A549 (cell line): ENCODE measurements around the gene DBNDD2.

Source experiments
- CTCF ChIP-seq: fragments of >200 bp; sonication (Bioruptor Twin); formaldehyde crosslinking; IDR thresholded peaks from 3 replicates; pipeline ENCODE4 v1.5.1; 2016
- E2F6 ChIP-seq: IDR thresholded peaks from 2 replicates; pipeline ENCODE4 v1.6.1; 2012; ENCODE audit warnings: low read depth, borderline replicate concordance
- EHF ChIP-seq: fragments of 250-450 bp; sonication (Bioruptor Pico); IDR thresholded peaks from 2 replicates; pipeline ENCODE4 v1.5.0; 2020; ENCODE audit warnings: mild to moderate bottlenecking
- EHMT2 ChIP-seq: fragments of 200-600 bp; sonication (generic); IDR thresholded peaks from 2 replicates; pipeline ENCODE4 v1.6.1; 2016; ENCODE audit warnings: antibody characterized with exemption, low read depth, mild to moderate bottlenecking, moderate library complexity
- KDM1A ChIP-seq: fragments of 200-600 bp; sonication (generic); IDR thresholded peaks from 2 replicates; pipeline ENCODE4 v1.6.1; 2016; ENCODE audit warnings: low read depth, mild to moderate bottlenecking
- KDM5A ChIP-seq: fragments of 200-600 bp; sonication (generic); IDR thresholded peaks from 2 replicates; pipeline ENCODE4 v1.6.1; 2016; ENCODE audit warnings: antibody characterized with exemption, mild to moderate bottlenecking
- POLR2A ChIP-seq: IDR thresholded peaks from 2 replicates; pipeline ENCODE4 v1.6.1; 2012; ENCODE audit warnings: mild to moderate bottlenecking, low read length
- RAD21 ChIP-seq, 2 experiments: fragments of >200 bp in 1 of 2; sonication (Bioruptor Twin) in 1 of 2; formaldehyde crosslinking in 1 of 2; IDR thresholded peaks in 1 of 2; conservative IDR thresholded peaks in 1 of 2; 2 replicates in 1 of 2; 3 replicates in 1 of 2; pipeline ENCODE4 v1.6.1; 2012 to 2018; ENCODE audit warnings: inconsistent platforms in 1 of 2
- RCOR1 ChIP-seq: fragments of 150-350 bp; IDR thresholded peaks from 2 replicates; pipeline ENCODE4 v1.6.1; 2014; ENCODE audit warnings: antibody characterized with exemption, low read length, low read depth
- RFX5 ChIP-seq: fragments of 450-650 bp; IDR thresholded peaks from 2 replicates; pipeline ENCODE4 v1.7.1; 2014; ENCODE audit warnings: antibody characterized with exemption, mild to moderate bottlenecking, moderate library complexity
- TP53 ChIP-seq: fragments of 250-450 bp; sonication (Bioruptor Pico); IDR thresholded peaks from 2 replicates; pipeline ENCODE4 v1.5.0; 2021; ENCODE audit warnings: mild to moderate bottlenecking, moderate library complexity

- TF ChIP-seq CTCF, result peak; percentile 62
- TF ChIP-seq POLR2A, result no peak
- TF ChIP-seq RAD21 (conservative IDR thresholded peaks at IDR 0.05 in 1 of 2, IDR thresholded peaks at IDR 0.05 in 1 of 2), result peak; percentile 37 to 51
- no peak for TF ChIP-seq RCOR1
- TF ChIP-seq KDM1A, result no peak
- TF ChIP-seq TP53 (CRISPR knock-in tag), result no peak
- TF ChIP-seq EHMT2, result no peak
- no peak for TF ChIP-seq EHF (CRISPR knock-in tag)
- TF ChIP-seq KDM5A, result no peak
- TF ChIP-seq E2F6, result no peak
- TF ChIP-seq RFX5, result no peak
Measured at GRCh38 chr20:45450097-45450818, 42.2 kb downstream of the DBNDD2 start.
